GM18502 (cell line): Measurements from ENCODE around the gene CBX6.
A peak's percentile ranks its signal among the peaks of the same experiment; 100 is the strongest.

Experiments used
- ATAC-seq: cut with Tn5 transposase; IDR thresholded peaks from one replicate; pipeline ENCODE4 v1.9.1; 2021; ENCODE audit warnings: mild to moderate bottlenecking; ENCODE audit not compliant: unreplicated experiment, poor library complexity

Gene CBX6

DNA sequence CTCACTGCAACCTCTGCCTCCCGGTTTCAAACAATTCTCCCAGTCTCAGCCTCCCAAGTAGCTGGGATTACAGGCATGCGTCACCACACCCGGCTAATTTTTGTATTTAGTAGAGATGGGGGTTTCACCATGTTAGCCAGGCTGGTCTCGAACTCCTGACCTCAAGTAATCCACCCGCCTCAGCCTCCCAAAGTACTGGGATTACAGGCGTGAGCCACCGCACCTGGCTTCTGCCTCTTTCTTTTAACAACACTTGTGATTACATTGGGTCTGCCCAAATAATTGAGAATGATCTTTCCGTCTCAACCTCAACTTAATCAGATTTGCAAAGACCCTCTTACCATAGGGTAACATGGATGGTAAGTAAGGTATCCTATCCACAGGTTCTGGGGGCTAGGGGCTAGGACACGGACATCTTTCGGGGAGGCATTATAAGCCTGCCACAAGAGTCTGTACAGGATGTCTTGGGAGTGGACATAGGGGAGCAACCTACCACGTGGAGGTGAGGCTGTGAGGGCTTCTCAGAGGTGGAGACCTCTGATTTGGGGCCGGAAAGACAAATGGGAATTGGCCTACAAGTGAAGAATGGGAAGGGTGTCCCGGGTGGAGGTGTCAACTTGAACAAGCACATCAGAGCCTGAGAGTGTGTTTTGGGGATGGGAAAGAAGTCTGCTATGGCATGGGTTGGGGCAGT, 2.7 kb upstream of the CBX6 start:
- no peak for ATAC-seq

DNA sequence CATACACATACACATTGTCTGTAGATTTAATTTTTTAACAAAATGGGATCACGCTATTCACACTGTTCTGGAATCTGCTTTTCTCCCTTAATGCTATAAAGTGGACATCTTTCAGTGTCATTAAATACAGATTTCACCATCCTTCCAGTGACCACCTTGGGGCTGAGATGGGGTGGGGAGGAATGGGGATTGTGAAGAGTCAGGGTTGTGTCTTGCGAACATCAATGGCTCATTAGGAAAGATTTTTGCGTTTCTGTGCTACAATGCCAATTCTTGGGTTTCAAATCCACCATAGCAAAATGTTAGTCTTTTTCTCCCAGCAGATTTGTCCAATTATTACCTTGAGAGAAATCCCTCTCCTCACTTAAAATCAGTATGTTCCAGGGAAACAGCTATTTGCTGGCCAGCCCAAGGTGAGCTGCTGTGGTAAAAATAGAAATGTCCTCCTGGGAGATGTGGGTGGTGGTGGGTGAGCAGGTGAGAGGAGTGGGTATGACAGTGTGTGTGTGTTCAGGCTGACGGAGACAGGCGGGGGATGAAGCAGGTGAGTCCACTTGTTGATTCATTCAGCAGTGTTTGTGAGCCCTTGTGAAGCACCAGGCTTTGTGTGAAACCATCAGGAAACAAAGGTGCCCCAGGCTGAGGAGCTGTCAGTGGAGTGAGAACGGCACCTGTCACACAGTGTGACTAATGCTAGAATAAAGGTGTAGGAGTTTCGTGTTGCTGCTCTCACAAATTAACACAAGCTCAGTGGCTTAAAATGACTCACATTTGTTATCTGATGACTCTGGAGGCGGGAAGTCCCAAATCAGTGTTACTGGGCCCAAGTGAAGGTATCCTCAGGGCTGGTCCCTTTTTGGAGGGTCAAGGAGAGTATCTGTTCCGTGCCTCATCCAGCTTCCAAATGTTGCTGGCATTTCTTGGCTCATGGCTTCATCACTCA, 1.7 kb upstream of the CBX6 start:
- ATAC-seq = no peak

DNA sequence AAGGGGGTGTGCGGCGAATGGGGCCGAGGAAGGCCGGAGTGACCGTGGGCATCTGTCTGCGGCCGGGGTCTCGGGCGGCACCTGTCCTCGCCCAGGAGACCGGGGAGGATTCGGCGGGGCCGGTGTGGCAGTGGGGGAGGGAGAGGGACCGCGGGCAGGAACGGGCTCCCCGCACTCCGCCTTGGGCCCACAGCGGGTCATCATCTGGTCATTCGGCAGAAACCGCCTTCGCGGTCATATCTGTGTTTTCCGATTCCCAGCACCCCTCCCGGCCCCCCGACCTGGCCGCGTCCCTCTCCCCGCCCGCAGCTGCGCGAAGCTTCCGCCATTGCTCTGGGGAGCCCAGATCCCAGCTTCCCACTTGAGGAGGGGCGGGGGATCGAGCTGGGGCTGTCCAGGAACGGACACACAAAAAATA, 824 bp upstream of the CBX6 start:
- no peak for ATAC-seq

- peak; percentile 10 for ATAC-seq
Measured at GRCh38 chr22:38871360-38872171, 450 bp downstream of the CBX6 start.

- ATAC-seq = no peak
Measured at GRCh38 chr22:38870791-38871359, 1.1 kb downstream of the CBX6 start.

DNA sequence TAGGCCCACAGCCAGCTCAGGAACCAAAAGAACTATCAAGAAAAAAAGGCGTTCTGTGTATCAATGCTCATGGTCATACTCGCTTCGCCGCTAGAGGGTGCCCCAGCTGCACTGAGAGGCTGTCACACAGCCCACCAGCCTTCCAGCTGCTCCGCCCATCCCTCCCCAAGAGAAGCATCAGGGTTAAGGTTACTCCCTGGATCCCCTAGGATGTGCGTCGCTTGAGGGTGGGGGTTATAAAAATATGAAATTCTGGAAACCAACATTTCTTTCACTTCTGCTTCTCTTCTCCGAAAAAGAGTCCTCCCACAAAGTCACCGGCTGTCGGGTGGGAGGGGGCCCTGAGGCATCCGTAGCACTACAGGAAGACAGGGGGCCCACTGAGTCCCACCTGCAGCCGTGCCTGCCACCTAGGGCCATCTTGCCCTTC, 1.7 kb downstream of the CBX6 start:
- no peak for ATAC-seq

GRCh38 chr22:38869663-38870062, 2.4 kb downstream of the CBX6 start:
- no peak for ATAC-seq

- no peak for ATAC-seq
Measured at GRCh38 chr22:38868886-38869381, 3.1 kb downstream of the CBX6 start.

DNA sequence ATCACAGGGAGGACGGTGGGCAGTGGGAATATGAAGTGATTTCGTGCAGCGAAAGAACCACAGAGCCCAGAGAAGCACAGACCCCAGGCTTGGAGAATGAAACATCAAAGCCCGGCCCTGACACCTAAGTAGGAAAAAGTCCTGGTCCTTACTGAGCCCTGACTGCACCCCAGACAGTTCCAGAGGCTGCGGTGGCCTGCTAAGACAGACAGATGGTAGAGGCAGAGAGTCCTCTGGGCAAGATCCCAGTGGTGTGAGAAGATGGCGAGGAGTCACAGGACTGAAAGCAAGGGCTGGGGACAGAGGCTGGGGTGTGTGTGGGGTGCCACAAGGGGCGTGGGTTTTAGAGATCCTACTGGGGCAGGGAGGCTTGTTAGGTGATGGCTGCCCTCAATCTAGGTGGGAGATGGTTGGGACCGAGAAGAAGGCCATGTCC, 3.7 kb downstream of the CBX6 start:
- ATAC-seq = no peak

DNA sequence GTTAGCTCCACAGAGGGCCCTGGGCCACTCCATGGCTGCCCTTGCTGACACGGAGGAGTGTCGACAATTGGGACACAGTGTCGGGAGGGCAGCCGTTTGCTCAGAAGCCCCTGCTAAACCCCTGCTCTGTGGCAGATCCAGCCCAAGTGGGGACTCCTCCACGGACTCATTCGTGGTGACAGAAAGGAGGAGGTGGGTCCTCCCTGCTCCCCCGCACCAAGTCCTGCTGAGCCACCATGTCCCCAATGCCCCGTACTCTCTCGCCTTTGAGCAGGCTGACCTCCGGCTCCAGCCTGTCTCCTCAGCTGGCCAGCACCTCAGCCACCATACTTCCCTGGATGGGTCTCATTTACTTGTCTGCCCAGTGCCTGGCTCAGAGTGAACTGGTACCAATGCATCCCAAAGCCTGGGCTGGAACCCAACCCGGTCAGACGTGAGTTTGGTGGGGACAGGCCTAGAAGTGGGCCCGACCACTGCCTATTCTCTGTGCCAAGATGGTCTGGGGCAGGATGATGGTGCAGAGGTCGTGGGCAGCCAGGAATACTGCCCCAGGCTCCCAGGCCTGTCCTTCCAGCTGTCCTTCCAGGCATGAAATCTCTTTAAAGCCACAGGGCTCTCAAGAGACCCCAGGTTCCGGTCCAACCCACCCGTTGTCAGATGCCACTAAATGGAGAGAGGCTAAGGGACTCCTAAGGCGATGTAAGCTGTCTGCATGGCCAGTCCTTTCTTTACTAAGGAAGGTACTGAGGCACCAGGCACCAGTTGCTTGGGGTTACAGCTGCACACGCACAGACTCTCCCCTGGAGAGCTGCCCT, 4.3 kb downstream of the CBX6 start:
- ATAC-seq = no peak

- ATAC-seq = no peak
Measured at GRCh38 chr22:38867124-38867455, 4.9 kb downstream of the CBX6 start.

DNA sequence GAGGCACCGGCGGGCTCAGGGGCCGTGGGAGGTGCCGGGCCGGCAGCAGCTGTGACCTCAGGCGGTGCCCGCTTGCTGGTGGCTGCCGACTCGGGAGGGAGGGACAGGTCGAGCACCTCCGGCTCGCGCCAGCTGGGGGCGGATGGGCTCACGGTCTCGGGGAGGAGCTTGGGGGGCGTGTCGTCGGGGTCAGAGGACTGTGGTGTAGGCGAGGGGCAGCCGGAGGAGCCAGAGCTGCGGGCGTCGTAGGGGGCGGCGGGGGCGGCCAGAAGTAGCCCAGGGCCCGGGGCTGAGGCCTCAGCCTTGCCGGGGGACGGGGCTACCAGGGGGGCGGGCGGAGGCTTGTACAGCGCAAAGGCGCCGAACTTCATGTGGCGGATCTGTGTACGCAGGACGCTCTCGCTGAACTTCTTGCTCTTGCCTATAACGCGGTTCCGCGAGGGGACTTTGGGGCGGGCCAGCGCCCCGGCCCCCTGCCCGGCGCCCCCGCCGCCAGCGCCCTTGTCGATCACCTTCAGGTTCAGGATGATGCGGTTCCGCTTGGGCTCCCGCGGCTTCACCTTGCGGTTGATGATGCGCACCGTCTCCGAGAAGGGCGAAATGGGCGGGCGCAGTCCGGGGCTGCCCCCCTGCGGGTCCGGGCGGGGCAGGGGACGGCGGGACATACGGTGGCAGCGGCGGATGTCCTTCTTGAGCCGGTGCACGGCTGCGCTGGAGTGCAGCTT, 5.5 kb downstream of the CBX6 start:
- ATAC-seq = no peak

GRCh38 chr22:38866024-38866398, 6.0 kb downstream of the CBX6 start:
- no peak for ATAC-seq

- no peak for ATAC-seq
Measured at GRCh38 chr22:38865201-38866023, 6.6 kb downstream of the CBX6 start.

GRCh38 chr22:38864361-38865191, 7.4 kb downstream of the CBX6 start:
- no peak for ATAC-seq

DNA sequence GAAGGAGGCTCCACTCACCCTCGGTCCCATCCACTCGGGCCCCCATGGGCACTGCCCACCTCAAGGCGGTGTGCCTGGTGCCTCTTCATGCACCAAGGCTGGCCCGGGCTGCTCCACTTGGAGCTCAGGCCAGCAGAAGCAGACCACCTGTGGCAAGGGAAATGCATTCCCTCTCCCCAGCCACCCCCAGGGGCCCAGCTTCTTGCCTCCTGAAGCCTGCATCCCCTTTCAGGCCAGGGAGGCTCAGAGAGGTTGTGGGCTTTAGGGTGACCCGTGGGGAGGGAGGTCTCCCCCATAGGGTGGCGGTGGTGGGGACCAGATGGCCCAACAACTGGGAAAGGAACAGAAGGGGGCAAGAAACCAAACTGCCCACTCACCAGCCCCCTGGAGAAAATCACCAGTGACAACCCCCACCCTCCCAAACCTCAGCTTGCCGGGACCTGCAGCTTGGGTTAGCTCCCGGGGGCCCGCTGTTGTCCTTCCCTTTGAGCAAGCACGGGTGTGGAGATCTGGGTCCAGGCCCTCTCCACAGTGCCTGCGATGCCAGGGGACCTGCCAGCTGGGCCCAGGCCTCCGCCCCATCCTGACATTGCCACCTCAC, 8.4 kb downstream of the CBX6 start:
- no peak for ATAC-seq
